Measurements from ENCODE around the gene LINGO1.

Gene LINGO1

DNA sequence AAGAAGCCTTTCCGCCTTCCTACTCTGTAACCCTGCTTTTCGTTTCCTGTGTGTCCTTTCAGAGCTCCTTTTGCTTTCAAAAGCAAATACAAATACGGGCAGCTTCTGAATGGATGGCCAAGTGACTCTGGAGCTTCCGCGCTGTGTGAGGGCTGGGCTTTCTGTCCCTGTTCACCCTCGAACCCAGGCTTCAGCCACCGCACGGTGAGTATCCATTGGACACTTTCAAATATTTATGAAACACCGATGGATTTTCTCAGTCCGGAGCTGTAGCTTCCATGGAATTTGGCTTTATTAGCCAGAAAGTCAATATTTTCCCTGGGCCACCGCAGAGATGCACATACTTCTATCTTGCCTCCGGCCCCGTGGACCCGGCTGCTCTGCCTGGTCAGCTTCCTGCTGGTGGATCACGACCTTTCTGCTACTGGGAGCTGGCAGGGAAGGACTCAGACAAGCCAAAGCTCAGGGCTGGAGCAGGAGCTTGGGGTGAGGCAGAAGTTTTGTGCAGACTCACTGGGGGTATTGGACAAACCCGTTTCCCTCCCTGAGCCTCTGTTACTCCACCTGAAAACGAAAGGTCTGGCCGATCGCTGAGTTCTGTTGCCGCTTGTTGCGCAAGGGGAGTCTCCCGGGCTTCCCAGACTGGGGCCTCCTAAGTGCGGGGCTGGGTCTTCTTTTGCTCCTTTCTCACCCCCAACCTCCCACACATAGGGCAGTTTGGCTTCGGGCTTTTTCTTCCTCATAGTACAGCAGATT is 63.6 kb downstream of the LINGO1 start:
- Histone ChIP-seq H2BK120ac (ENCODE audit: low read depth, low read length) (no peak overlapping the region), H3K18ac (ENCODE audit: low read depth in 1 of 2, low read length in 2 of 2) (peak overlapping the region in 1 of 2 experiments; percentile 48), H3K14ac (ENCODE audit: low read length in 2 of 2) (no peak overlapping the region), H2BK15ac (ENCODE audit: low read depth, poor library complexity, severe bottlenecking) (no peak overlapping the region), H4K8ac (ENCODE audit: low read length) (peak overlapping the region; percentile 4), H3K36me3 (ENCODE audit: control insufficient read depth in 1 of 2, insufficient read depth in 2 of 2, low read depth in 1 of 2, low read length in 2 of 2) (no peaks in the 10 kb centered on the region), H2AFZ (ENCODE audit: low read depth, low read length) (no peak overlapping the region), H3K9me3 (ENCODE audit: control insufficient read depth, low read length) (no peaks in the 10 kb centered on the region), H3K27me3 (ENCODE audit: control insufficient read depth in 1 of 2, insufficient read depth in 1 of 2, low read length in 2 of 2) (peaks cover 24 to 26% of the 10 kb centered on the region in 2 experiments), H3K79me1 (replicated peaks; ENCODE audit: low read length, poor library complexity, severe bottlenecking) (no peaks in the 10 kb centered on the region), H3K9ac (ENCODE audit: low read length) (peak overlapping the region; percentile 58), H3K4me2 (ENCODE audit: low read length, poor library complexity, severe bottlenecking) (peak overlapping the region; percentile 52), H2AK5ac (ENCODE audit: low read length, severe bottlenecking) (no peak overlapping the region), H3K4ac (ENCODE audit: low read depth in 1 of 2, low read length in 2 of 2) (no peak overlapping the region), H2BK12ac (ENCODE audit: low read length in 2 of 2) (no peak overlapping the region), H3K4me3 (ENCODE audit: insufficient read depth in 1 of 2, low read depth in 1 of 2, low read length in 2 of 2) (peak overlapping the region in 1 of 2 experiments; percentile 68), H3K4me1 (ENCODE audit: control insufficient read depth, insufficient read depth, low read depth, low read length) (peaks cover 16% of the 10 kb centered on the region), H4K91ac (ENCODE audit: low read length) (peak overlapping the region; percentile 2), H3K23ac (ENCODE audit: low read length in 2 of 2) (no peak overlapping the region), H2BK5ac (ENCODE audit: low read depth, low read length, poor library complexity, severe bottlenecking) (no peak overlapping the region), H3K27ac (ENCODE audit: low read length, poor library complexity, severe bottlenecking) (peak overlapping the region; percentile 15)
- DNase-seq = peak; percentile 60
- WGBS = 54% methylated on average over 24 of the region's 24 CpGs

DNA sequence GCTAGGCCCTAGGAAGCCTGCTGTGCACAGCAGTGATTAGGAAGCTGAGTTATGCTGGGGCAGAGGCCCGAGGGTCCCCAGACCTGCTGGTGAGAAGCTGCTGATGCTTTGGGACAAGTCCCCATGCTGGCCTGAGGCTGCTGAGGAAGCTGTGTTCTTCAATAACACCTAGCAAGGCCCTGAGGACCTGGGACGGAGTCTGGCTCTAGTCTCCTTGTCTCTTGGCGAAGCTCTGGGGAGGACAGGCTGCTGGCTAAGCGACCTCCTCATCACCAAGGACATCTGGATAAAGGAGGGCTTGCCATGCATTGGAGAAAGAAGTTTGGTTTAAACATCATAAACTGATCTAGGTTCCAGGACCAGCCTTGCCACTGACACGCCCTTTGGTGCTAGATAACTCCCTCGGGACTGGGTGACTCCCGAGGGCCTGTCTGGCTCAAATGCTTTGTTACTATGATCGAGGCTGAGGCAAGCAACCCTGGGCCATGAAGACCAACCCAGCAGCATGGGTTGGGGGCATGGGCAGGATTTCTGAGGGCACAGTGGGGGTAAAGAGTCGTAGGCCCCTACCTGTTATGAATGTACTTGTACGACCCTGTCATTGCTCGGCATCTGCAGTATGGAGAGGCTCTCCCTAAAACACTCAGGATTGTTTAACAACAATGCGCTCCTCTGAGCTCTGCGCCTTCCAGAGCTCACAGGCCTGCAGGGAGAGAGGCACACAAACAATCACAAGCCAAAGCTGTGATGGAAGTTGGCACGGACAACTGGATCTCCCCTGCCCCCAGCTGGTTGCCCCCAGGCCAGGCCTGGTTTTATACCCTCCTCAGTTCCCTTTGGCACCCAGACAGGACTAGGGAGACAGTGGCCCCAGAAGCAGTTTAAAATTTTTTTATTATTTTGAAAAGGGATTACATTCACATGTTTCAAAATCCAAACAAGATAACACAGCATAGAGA is 64.4 kb downstream of the LINGO1 start:
- no peak overlapping the region for H3K18ac ChIP-seq (ENCODE audit: low read depth in 1 of 2, low read length in 2 of 2)
- H3K23ac ChIP-seq (ENCODE audit: low read length in 2 of 2) = no peak overlapping the region
- H3K79me1 ChIP-seq (replicated peaks; ENCODE audit: low read length, poor library complexity, severe bottlenecking) = no peaks in the 10 kb centered on the region
- H3K4ac ChIP-seq (ENCODE audit: low read depth in 1 of 2, low read length in 2 of 2) = no peak overlapping the region
- H4K91ac ChIP-seq (ENCODE audit: low read length) = no peak overlapping the region
- H3K4me3 ChIP-seq (ENCODE audit: insufficient read depth in 1 of 2, low read depth in 1 of 2, low read length in 2 of 2) = peak overlapping the region in 1 of 2 experiments; percentile 68
- no peaks in the 10 kb centered on the region for H3K9me3 ChIP-seq (ENCODE audit: control insufficient read depth, low read length)
- H3K9ac ChIP-seq (ENCODE audit: low read length) = peak overlapping the region; percentile 58
- WGBS = 89% methylated on average over 14 of the region's 14 CpGs
- H3K4me2 ChIP-seq (ENCODE audit: low read length, poor library complexity, severe bottlenecking) = no peak overlapping the region
- H3K4me1 ChIP-seq (ENCODE audit: control insufficient read depth, insufficient read depth, low read depth, low read length) = peaks cover 16% of the 10 kb centered on the region
- H2AK5ac ChIP-seq (ENCODE audit: low read length, severe bottlenecking) = no peak overlapping the region
- DNase-seq = no peak
- no peaks in the 10 kb centered on the region for H3K36me3 ChIP-seq (ENCODE audit: control insufficient read depth in 1 of 2, insufficient read depth in 2 of 2, low read depth in 1 of 2, low read length in 2 of 2)
- no peak overlapping the region for H4K8ac ChIP-seq (ENCODE audit: low read length)
- H2AFZ ChIP-seq (ENCODE audit: low read depth, low read length) = no peak overlapping the region
- no peak overlapping the region for H3K14ac ChIP-seq (ENCODE audit: low read length in 2 of 2)
- H3K27ac ChIP-seq (ENCODE audit: low read length, poor library complexity, severe bottlenecking) = no peak overlapping the region
- no peak overlapping the region for H2BK5ac ChIP-seq (ENCODE audit: low read depth, low read length, poor library complexity, severe bottlenecking)
- H2BK120ac ChIP-seq (ENCODE audit: low read depth, low read length) = no peak overlapping the region
- H2BK12ac ChIP-seq (ENCODE audit: low read length in 2 of 2) = no peak overlapping the region
- peaks cover 25 to 27% of the 10 kb centered on the region in 2 experiments for H3K27me3 ChIP-seq (ENCODE audit: control insufficient read depth in 1 of 2, insufficient read depth in 1 of 2, low read length in 2 of 2)
- H2BK15ac ChIP-seq (ENCODE audit: low read depth, poor library complexity, severe bottlenecking) = no peak overlapping the region

DNA sequence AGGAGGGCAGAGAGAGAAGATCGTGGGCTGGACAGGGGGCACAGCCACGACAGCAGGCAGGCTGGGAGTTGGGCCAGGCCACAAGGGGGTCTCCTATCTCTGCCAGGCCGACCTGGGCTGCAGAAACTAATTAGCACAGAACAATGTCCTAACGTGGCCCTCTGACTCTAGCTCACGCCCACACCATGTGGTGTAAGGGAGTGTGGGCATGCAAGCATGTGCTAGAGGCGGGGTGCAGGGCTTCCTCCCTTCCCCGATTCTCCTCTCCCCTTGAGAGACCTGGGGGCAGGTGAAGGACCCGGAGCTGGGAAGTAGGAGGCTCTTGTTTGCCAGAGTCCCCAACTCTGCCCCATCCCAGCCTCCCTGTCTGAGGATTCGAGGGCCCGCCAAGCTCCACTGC is 65.5 kb downstream of the LINGO1 start:
- Histone ChIP-seq H2BK15ac (ENCODE audit: low read depth, poor library complexity, severe bottlenecking) (no peak overlapping the region), H3K27me3 (ENCODE audit: control insufficient read depth in 1 of 2, insufficient read depth in 1 of 2, low read length in 2 of 2) (peaks cover 26 to 33% of the 10 kb centered on the region in 2 experiments), H3K23ac (ENCODE audit: low read length in 2 of 2) (no peak overlapping the region), H3K18ac (ENCODE audit: low read depth in 1 of 2, low read length in 2 of 2) (no peak overlapping the region), H3K4me1 (ENCODE audit: control insufficient read depth, insufficient read depth, low read depth, low read length) (peaks cover 16% of the 10 kb centered on the region), H2AK5ac (ENCODE audit: low read length, severe bottlenecking) (no peak overlapping the region), H2BK120ac (ENCODE audit: low read depth, low read length) (no peak overlapping the region), H3K14ac (ENCODE audit: low read length in 2 of 2) (no peak overlapping the region), H3K9me3 (ENCODE audit: control insufficient read depth, low read length) (no peaks in the 10 kb centered on the region), H3K4ac (ENCODE audit: low read depth in 1 of 2, low read length in 2 of 2) (no peak overlapping the region), H3K36me3 (ENCODE audit: control insufficient read depth in 1 of 2, insufficient read depth in 2 of 2, low read depth in 1 of 2, low read length in 2 of 2) (no peaks in the 10 kb centered on the region), H2BK5ac (ENCODE audit: low read depth, low read length, poor library complexity, severe bottlenecking) (no peak overlapping the region), H4K8ac (ENCODE audit: low read length) (no peak overlapping the region), H4K91ac (ENCODE audit: low read length) (no peak overlapping the region), H3K27ac (ENCODE audit: low read length, poor library complexity, severe bottlenecking) (no peak overlapping the region), H2AFZ (ENCODE audit: low read depth, low read length) (no peak overlapping the region), H3K79me1 (replicated peaks; ENCODE audit: low read length, poor library complexity, severe bottlenecking) (no peaks in the 10 kb centered on the region), H3K9ac (ENCODE audit: low read length) (no peak overlapping the region), H3K4me2 (ENCODE audit: low read length, poor library complexity, severe bottlenecking) (no peak overlapping the region), H3K4me3 (ENCODE audit: insufficient read depth in 1 of 2, low read depth in 1 of 2, low read length in 2 of 2) (no peak overlapping the region), H2BK12ac (ENCODE audit: low read length in 2 of 2) (no peak overlapping the region)
- 89% methylated on average over 9 of the region's 10 CpGs for WGBS
- DNase-seq = no peak

DNA sequence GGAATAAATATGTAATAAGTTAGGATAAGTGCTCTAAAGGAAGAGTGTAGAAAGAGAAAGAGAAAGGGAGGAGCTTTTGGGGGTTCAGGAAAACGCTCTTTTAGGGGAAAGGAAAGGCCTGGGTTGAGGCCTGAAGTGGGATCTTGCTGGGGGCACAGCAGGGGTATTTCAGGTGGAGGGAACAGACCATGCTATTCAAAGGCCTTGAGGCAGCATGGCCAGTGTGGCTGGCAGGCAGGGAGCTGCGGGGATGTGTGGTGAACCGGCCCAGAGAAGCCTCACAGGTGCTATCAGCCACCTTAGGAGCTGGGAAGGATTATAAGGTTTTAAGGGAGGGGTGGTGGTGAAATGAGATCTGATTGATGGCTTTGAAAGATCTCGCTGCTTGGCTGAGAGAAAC is 66.6 kb downstream of the LINGO1 start:
- no peak for DNase-seq
- no peak overlapping the region for H3K4me2 ChIP-seq (ENCODE audit: low read length, poor library complexity, severe bottlenecking)
- no peak overlapping the region for H2AK5ac ChIP-seq (ENCODE audit: low read length, severe bottlenecking)
- no peak overlapping the region for H3K4ac ChIP-seq (ENCODE audit: low read depth in 1 of 2, low read length in 2 of 2)
- no peak overlapping the region for H3K9ac ChIP-seq (ENCODE audit: low read length)
- WGBS = 92% methylated on average over 4 of the region's 4 CpGs
- no peak overlapping the region for H2BK5ac ChIP-seq (ENCODE audit: low read depth, low read length, poor library complexity, severe bottlenecking)
- H2BK120ac ChIP-seq (ENCODE audit: low read depth, low read length) = no peak overlapping the region
- H2BK12ac ChIP-seq (ENCODE audit: low read length in 2 of 2) = no peak overlapping the region
- no peak overlapping the region for H3K14ac ChIP-seq (ENCODE audit: low read length in 2 of 2)
- H3K27me3 ChIP-seq (ENCODE audit: control insufficient read depth in 1 of 2, insufficient read depth in 1 of 2, low read length in 2 of 2) = peaks cover 23 to 41% of the 10 kb centered on the region in 2 experiments
- no peaks in the 10 kb centered on the region for H3K9me3 ChIP-seq (ENCODE audit: control insufficient read depth, low read length)
- H4K91ac ChIP-seq (ENCODE audit: low read length) = no peak overlapping the region
- H3K4me1 ChIP-seq (ENCODE audit: control insufficient read depth, insufficient read depth, low read depth, low read length) = peaks cover 16% of the 10 kb centered on the region
- H3K79me1 ChIP-seq (replicated peaks; ENCODE audit: low read length, poor library complexity, severe bottlenecking) = no peaks in the 10 kb centered on the region
- no peak overlapping the region for H2AFZ ChIP-seq (ENCODE audit: low read depth, low read length)
- no peak overlapping the region for H3K27ac ChIP-seq (ENCODE audit: low read length, poor library complexity, severe bottlenecking)
- no peak overlapping the region for H3K18ac ChIP-seq (ENCODE audit: low read depth in 1 of 2, low read length in 2 of 2)
- H3K23ac ChIP-seq (ENCODE audit: low read length in 2 of 2) = no peak overlapping the region
- no peaks in the 10 kb centered on the region for H3K36me3 ChIP-seq (ENCODE audit: control insufficient read depth in 1 of 2, insufficient read depth in 2 of 2, low read depth in 1 of 2, low read length in 2 of 2)
- H4K8ac ChIP-seq (ENCODE audit: low read length) = no peak overlapping the region
- no peak overlapping the region for H2BK15ac ChIP-seq (ENCODE audit: low read depth, poor library complexity, severe bottlenecking)
- no peak overlapping the region for H3K4me3 ChIP-seq (ENCODE audit: insufficient read depth in 1 of 2, low read depth in 1 of 2, low read length in 2 of 2)
